Left lung (tissue), 10 donors: ENCODE results near the gene GALNT4. TPM values are rescaled to one million over a fixed set of nuclear protein-coding genes. Genes with fewer than 3 reads are reported as not detected.

ENCODE experiments used
- ATAC-seq: fragments of 200-7000 bp; cut with Tn5 transposase; one replicate; pipeline ENCODE4 v1.9.1; 2020; ENCODE audit warnings: moderate library complexity
- DNase-seq, 4 donors: peaks; one replicate each; pipeline ENCODE4 v3.0.0-alpha.2; 2013 to 2020
- H3K27ac ChIP-seq, 2 donors: fragments of 200-600 bp; sonication (generic) in 1 of 2; one replicate each; pipeline versions ENCODE4 v1.5.0 to v1.8.0; 2020 to 2021
- H3K27me3 ChIP-seq, 2 donors: fragments of 200-600 bp; sonication (generic) in 1 of 2; one replicate each; pipeline versions ENCODE4 v1.5.0 to v1.8.0; 2020 to 2021
- H3K36me3 ChIP-seq, 2 donors: fragments of 200-600 bp; sonication (generic) in 1 of 2; one replicate each; pipeline versions ENCODE4 v1.5.0 to v1.8.0; 2020 to 2021
- H3K4me1 ChIP-seq, 2 donors: fragments of 200-600 bp; one replicate each; pipeline ENCODE4 v1.8.0; 2021
- H3K4me3 ChIP-seq, 2 donors: fragments of 200-600 bp; sonication (generic) in 1 of 2; one replicate each; pipeline versions ENCODE4 v1.5.0 to v1.8.0; 2020 to 2021; ENCODE audit warnings: mild to moderate bottlenecking in 1 of 2
- H3K9me3 ChIP-seq, 2 donors: fragments of 200-600 bp; sonication (generic) in 1 of 2; one replicate each; pipeline versions ENCODE4 v1.5.0 to v1.8.0; 2020 to 2021
- intact Hi-C, 2 donors: fragments of 100-400 bp; cut with DNase I; formaldehyde crosslinking; loops; one replicate each; pipeline versions ENCODE4 v1.11.2 to v1.14.2; 2022
- polyA plus RNA-seq, 6 donors: library from polyadenylated mRNA; unstranded; fragments of 120-200 nt; gene quantifications; one replicate each; pipeline ENCODE4 v1.2.1, GENCODE V29; 2013; ENCODE audit not compliant: insufficient read length in 6 of 6
- total RNA-seq, 2 donors: library from RNA; stranded (reverse); fragmentation: NEBNext Ultra II Directional; extraction: Animal tissue kit (Norgen Biotek cat#: 25700); gene quantifications; one replicate each; pipeline ENCODE4 v1.2.1, GENCODE V29; 2021
- TF ChIP-seq, protein P1 (sequence below), 2 donors: fragments of 200-600 bp; sonication (generic) in 1 of 2; IDR thresholded peaks; one replicate each; pipeline versions ENCODE4 v1.5.0 to v1.8.0; 2021; ENCODE audit warnings: antibody characterized with exemption in 2 of 2
- donor health status: DM: no; HTN: yes; CAD: no.
- donor health status: DM: no; HTN: no; CAD: no.

The GALNT4 gene
- total and polyA plus RNA-seq, 8 donors, result 6.6 to 10.2 (median 7.9) TPM

GRCh38 chr12:89521364-89522223 is 3.0 kb downstream of the GALNT4 start:
- Histone ChIP-seq H3K9me3 (no peaks in the 10 kb centered on the region), H3K27me3 (no peaks in the 10 kb centered on the region), H3K27ac (peak overlapping the region in 1 of 2 donors; percentile 5), H3K36me3 (no peaks in the 10 kb centered on the region), H3K4me1 (peaks cover 14 to 49% of the 10 kb centered on the region in 2 donors), H3K4me3 (peak overlapping the region in 1 of 2 donors; percentile 1)
- intact Hi-C loops, result loop anchor here in 1 of 2 donors (10.0 kb wide), 1 partner anchor 477 kb away; no protein-coding TSS in a partner anchor
- DNase-seq (no peak), ATAC-seq (no peak)
- TF ChIP-seq, protein P1, sequence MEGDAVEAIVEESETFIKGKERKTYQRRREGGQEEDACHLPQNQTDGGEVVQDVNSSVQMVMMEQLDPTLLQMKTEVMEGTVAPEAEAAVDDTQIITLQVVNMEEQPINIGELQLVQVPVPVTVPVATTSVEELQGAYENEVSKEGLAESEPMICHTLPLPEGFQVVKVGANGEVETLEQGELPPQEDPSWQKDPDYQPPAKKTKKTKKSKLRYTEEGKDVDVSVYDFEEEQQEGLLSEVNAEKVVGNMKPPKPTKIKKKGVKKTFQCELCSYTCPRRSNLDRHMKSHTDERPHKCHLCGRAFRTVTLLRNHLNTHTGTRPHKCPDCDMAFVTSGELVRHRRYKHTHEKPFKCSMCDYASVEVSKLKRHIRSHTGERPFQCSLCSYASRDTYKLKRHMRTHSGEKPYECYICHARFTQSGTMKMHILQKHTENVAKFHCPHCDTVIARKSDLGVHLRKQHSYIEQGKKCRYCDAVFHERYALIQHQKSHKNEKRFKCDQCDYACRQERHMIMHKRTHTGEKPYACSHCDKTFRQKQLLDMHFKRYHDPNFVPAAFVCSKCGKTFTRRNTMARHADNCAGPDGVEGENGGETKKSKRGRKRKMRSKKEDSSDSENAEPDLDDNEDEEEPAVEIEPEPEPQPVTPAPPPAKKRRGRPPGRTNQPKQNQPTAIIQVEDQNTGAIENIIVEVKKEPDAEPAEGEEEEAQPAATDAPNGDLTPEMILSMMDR (IDR thresholded peaks at IDR 0.05), result no peak

- peaks cover 7 to 31% of the 10 kb centered on the region in 2 donors for H3K4me1 ChIP-seq
- no peak overlapping the region for H3K4me3 ChIP-seq
- no peak for ATAC-seq
- DNase-seq, result no peak
- TF ChIP-seq, protein P1 (IDR thresholded peaks at IDR 0.05), result no peak
- no peaks in the 10 kb centered on the region for H3K27me3 ChIP-seq
- H3K36me3 ChIP-seq, result no peaks in the 10 kb centered on the region
- H3K27ac ChIP-seq, result no peak overlapping the region
- intact Hi-C loops, result no loop called here
- no peaks in the 10 kb centered on the region for H3K9me3 ChIP-seq
Observed at GRCh38 chr12:89517720-89518119, 6.9 kb downstream of the GALNT4 start.

DNA sequence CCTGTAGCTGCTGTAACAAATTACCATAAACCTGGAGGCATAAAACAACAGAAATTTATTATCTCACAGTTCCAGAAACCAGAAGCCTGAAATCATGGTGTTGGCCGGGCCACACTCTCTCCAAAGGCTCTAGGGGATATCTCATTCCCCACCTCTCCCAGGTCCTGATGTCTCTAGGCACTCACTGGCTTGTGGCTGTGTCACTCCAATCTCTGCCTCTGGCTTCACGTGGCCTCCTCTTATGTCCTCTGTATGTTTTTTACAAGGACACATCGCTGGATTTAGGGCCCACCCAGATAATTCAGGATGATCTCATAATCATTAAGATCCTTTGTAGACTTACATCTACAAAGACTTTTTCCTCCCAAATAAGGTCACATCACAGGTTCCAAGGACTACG is 8.0 kb downstream of the GALNT4 start:
- Histone ChIP-seq H3K27me3 (no peaks in the 10 kb centered on the region), H3K4me3 (no peak overlapping the region), H3K27ac (no peak overlapping the region), H3K4me1 (peaks cover 7 to 20% of the 10 kb centered on the region in 2 donors), H3K36me3 (no peaks in the 10 kb centered on the region), H3K9me3 (no peaks in the 10 kb centered on the region)
- TF ChIP-seq, protein P1 (IDR thresholded peaks at IDR 0.05), result no peak
- no peak for ATAC-seq
- intact Hi-C loops, result no loop called here
- no peak for DNase-seq

DNA sequence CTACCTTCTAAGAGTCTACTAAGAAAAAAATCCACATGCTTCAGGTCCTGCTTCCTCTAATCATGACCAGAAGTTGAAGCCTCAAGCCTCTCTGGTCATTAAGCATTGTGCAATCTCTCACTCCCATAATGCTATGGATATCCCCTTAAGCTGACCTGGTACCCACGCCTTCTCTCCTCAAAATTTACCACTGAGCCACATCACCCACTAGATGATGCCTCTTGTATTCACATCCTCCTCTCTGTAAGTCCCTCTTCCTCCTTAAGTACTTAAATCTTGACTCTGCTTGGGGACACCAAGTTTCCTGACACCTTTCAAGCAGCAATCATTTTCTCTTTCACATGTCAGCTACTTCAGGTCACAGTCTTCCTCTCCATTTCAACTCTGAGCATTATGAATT is 9.8 kb downstream of the GALNT4 start:
- Histone ChIP-seq H3K4me3 (no peak overlapping the region), H3K9me3 (no peaks in the 10 kb centered on the region), H3K4me1 (peaks cover 0 to under 1% of the 10 kb centered on the region in 2 donors), H3K27ac (no peak overlapping the region), H3K36me3 (no peaks in the 10 kb centered on the region), H3K27me3 (no peaks in the 10 kb centered on the region)
- intact Hi-C loops, result no loop called here
- TF ChIP-seq, protein P1 (IDR thresholded peaks at IDR 0.05), result no peak
- DNase-seq, result no peak
- no peak for ATAC-seq

DNA sequence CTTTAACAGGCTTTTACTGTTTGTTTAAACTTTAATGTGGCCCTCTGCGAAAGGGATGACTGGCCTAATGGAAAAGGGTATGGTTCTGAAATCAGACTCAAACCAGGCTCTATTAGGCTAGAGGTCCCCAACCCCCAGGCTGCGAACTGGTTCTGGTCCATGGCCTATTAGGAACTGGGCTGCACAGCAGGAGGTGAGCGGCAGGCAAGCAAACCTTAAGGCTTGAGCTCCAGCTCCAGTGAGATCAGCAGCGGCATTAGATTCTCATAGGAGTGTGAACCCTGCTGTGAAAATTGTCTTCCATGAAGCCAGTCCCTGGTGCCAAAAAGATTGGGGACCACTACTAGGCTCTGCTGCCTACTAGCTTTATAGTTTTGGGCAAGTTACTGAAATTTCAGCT is 11.1 kb downstream of the GALNT4 start:
- H3K27me3 ChIP-seq, result no peaks in the 10 kb centered on the region
- H3K36me3 ChIP-seq, result no peaks in the 10 kb centered on the region
- DNase-seq (no peak), ATAC-seq (no peak)
- TF ChIP-seq, protein P1 (IDR thresholded peaks at IDR 0.05), result no peak
- no peak overlapping the region for H3K4me3 ChIP-seq
- H3K27ac ChIP-seq, result no peak overlapping the region
- intact Hi-C loops, result no loop called here
- no peaks in the 10 kb centered on the region for H3K9me3 ChIP-seq
- no peaks in the 10 kb centered on the region for H3K4me1 ChIP-seq
